HepG2 (cell line): ENCODE measurements around the gene KIF13A. TPM values are rescaled to one million over a fixed set of nuclear protein-coding genes. Genes with fewer than 3 reads are reported as not detected.

Experiments used
- ATAC-seq: fragments of 200-7000 bp; cut with Tn5 transposase; 3 replicates; pipeline ENCODE4 v1.9.1; 2020; ENCODE audit warnings: mild to moderate bottlenecking, moderate library complexity
- BruUV-seq: library from RNA; stranded (reverse); fragments of 400-500 nt; replicated peaks from 2 replicates; lab custom pipeline; 2021; lab: Mats Ljungman, UMichigan
- CTCF ChIA-PET: fragments of 300-600 bp; formaldehyde crosslinking; extraction: SDS; loops from one replicate; lab custom pipeline; 2021; ENCODE audit warnings: low total read pairs, inconsistent platforms, low intra/inter-chr PET ratio; lab: Yijun Ruan, JAX
- POLR2A ChIA-PET: fragments of 350-600 bp; sonication (Branson Sonifier 250); formaldehyde crosslinking; loops from one replicate; lab custom pipeline; 2020; ENCODE audit warnings: antibody characterized with exemption, inconsistent platforms; lab: Yijun Ruan, JAX
- DNase-seq: peaks from one replicate; pipeline ENCODE4 v3.0.0-alpha.2; 2015; ENCODE audit warnings: low spot score
- FAIRE-seq: peaks from 3 replicates; lab custom pipeline; 2011; peaks lifted over from hg19 to GRCh38; lab: Jason Lieb, UNC
- H2AFZ ChIP-seq: one replicate; pipeline ENCODE4 v1.6.1; 2011; ENCODE audit warnings: low read length, inconsistent platforms
- H3K27ac ChIP-seq: fragments of 300-600 bp; 3 replicates; pipeline ENCODE4 v1.8.0; 2011; ENCODE audit warnings: mixed run types, mild to moderate bottlenecking, mixed read lengths, low read length, inconsistent platforms; ENCODE audit not compliant: insufficient read depth; ENCODE audit errors: extremely low read length
- H3K27me3 ChIP-seq, 2 experiments: fragments of 200-600 bp in 1 of 2; 2 replicates in 1 of 2; 3 replicates in 1 of 2; pipeline versions ENCODE4 v1.6.0 to v1.8.0; 2011; ENCODE audit warnings: low read length in 2 of 2, mild to moderate bottlenecking in 2 of 2, moderate library complexity in 2 of 2, inconsistent platforms in 1 of 2; ENCODE audit not compliant: insufficient read depth in 2 of 2, control insufficient read depth in 1 of 2
- H3K36me3 ChIP-seq, 2 experiments: fragments of 200-600 bp in 1 of 2; replicated peaks in 1 of 2; 2 replicates in 1 of 2; 3 replicates in 1 of 2; pipeline versions ENCODE4 v1.5.1 to v1.8.0; 2011; ENCODE audit warnings: low read length in 2 of 2, inconsistent platforms in 1 of 2; ENCODE audit not compliant: insufficient read depth in 2 of 2, control insufficient read depth in 1 of 2
- H3K4me1 ChIP-seq: 2 replicates; pipeline ENCODE4 v1.5.1; 2012; ENCODE audit warnings: low read length, inconsistent platforms; ENCODE audit not compliant: insufficient read depth
- H3K4me2 ChIP-seq: 2 replicates; pipeline ENCODE4 v1.6.0; 2011; ENCODE audit warnings: low read depth, low read length, inconsistent platforms
- H3K4me3 ChIP-seq, 3 experiments: fragments of 200-600 bp in 1 of 3; sonication (generic), shearing (Covaris generic) in 1 of 3; replicated peaks in 1 of 3; 2 replicates each; pipeline ENCODE4 v1.5.1; 2011 to 2016; ENCODE audit warnings: low read length in 3 of 3, inconsistent platforms in 2 of 3, low read depth in 2 of 3, mild to moderate bottlenecking in 2 of 3, control low read depth in 1 of 3, mixed read lengths in 1 of 3; ENCODE audit not compliant: insufficient read depth in 1 of 3
- H3K79me2 ChIP-seq: one replicate; pipeline ENCODE4 v1.6.1; 2011; ENCODE audit warnings: low read length, inconsistent platforms; ENCODE audit not compliant: insufficient read depth
- H3K9ac ChIP-seq: 2 replicates; pipeline ENCODE4 v1.6.0; 2011; ENCODE audit warnings: mild to moderate bottlenecking, low read depth, low read length, inconsistent platforms; ENCODE audit not compliant: insufficient read depth
- H3K9me3 ChIP-seq: 2 replicates; pipeline ENCODE4 v1.5.1; 2012; ENCODE audit warnings: mild to moderate bottlenecking, low read length
- H4K20me1 ChIP-seq: 2 replicates; pipeline ENCODE4 v1.6.0; 2011; ENCODE audit warnings: inconsistent platforms, mild to moderate bottlenecking, low read length, moderate library complexity; ENCODE audit not compliant: insufficient read depth
- BORCS8-MEF2B ChIP-seq: sonication (generic); formaldehyde crosslinking; IDR thresholded peaks from 2 replicates; pipeline ENCODE4 v1.8.0; 2022; ENCODE audit warnings: mild to moderate bottlenecking, missing genetic modification reagents
- FOXK1 ChIP-seq: sonication (generic); formaldehyde crosslinking; IDR thresholded peaks from 2 replicates; pipeline ENCODE4 v1.4.0; 2020; ENCODE audit warnings: low read depth, missing genetic modification reagents, borderline replicate concordance
- GZF1 ChIP-seq: sonication (generic); formaldehyde crosslinking; IDR thresholded peaks from 2 replicates; pipeline ENCODE4 v1.5.1; 2020; ENCODE audit warnings: mild to moderate bottlenecking, missing genetic modification reagents
- KAT8 ChIP-seq: IDR thresholded peaks from 2 replicates; pipeline ENCODE4 v1.6.1; 2016; ENCODE audit warnings: missing genetic modification reagents, missing compliant biosample characterization
- MED13 ChIP-seq: sonication (generic); formaldehyde crosslinking; IDR thresholded peaks from 2 replicates; pipeline ENCODE4 v1.5.0; 2020; ENCODE audit warnings: missing genetic modification reagents
- TBX2 ChIP-seq: sonication (generic); formaldehyde crosslinking; IDR thresholded peaks from 2 replicates; pipeline ENCODE4 v1.5.0; 2020; ENCODE audit warnings: missing genetic modification reagents, mild to moderate bottlenecking, borderline replicate concordance
- ZNF205 ChIP-seq: IDR thresholded peaks from 2 replicates; pipeline ENCODE4 v1.6.1; 2018; ENCODE audit warnings: missing biosample characterization, missing genetic modification reagents
- ZNF33B ChIP-seq: sonication (generic); formaldehyde crosslinking; IDR thresholded peaks from 2 replicates; pipeline ENCODE4 v1.5.1; 2020; ENCODE audit warnings: mild to moderate bottlenecking, missing genetic modification reagents
- ZNF446 ChIP-seq: sonication (generic); formaldehyde crosslinking; IDR thresholded peaks from 2 replicates; pipeline ENCODE4 v1.5.0; 2020; ENCODE audit warnings: mild to moderate bottlenecking, missing genetic modification reagents
- ZNF550 ChIP-seq: sonication (generic); formaldehyde crosslinking; IDR thresholded peaks from 2 replicates; pipeline ENCODE4 v1.4.0; 2020; ENCODE audit warnings: mild to moderate bottlenecking, missing genetic modification reagents, borderline replicate concordance
- ZSCAN30 ChIP-seq: sonication (generic); formaldehyde crosslinking; IDR thresholded peaks from 2 replicates; pipeline ENCODE4 v1.5.0; 2020; ENCODE audit warnings: mild to moderate bottlenecking, missing genetic modification reagents
- WGBS: methylation state at CpG from one replicate; pipeline ENCODE4 v1.1.6; 2017; ENCODE audit warnings: low lambda C conversion rate; 5-methylcytosine and 5-hydroxymethylcytosine counted together
- in situ Hi-C: cut with HindIII; loops from 2 replicates; pipeline ENCODE4 v1.10.0; 2017; ENCODE audit warnings: low pct_unique_long_range_greater_than_20kb; ENCODE audit not compliant: extremely low pct_ligation_motif_present
- intact Hi-C: fragments of 100-400 bp; cut with micrococcal nuclease; formaldehyde crosslinking; loops from one replicate; pipeline ENCODE4 v1.10.0; 2022; ENCODE audit not compliant: unreplicated experiment
- polyA plus RNA-seq, 8 experiments: library from polyadenylated mRNA; depleted of rRNA in 3 of 8; stranded (reverse) in 7 of 8; unstranded in 1 of 8; fragments of >200 nt; fragmentation: Illumina TruSeq in 4 of 8; extraction: Trizol in 4 of 8; gene quantifications; 2 replicates each; pipeline versions ENCODE4 v1.2.1 to v1.2.3, GENCODE V29; 2011 to 2016; ENCODE audit warnings: low read depth in 4 of 8, missing spikeins in 1 of 8, mixed read lengths in 1 of 8; ENCODE audit not compliant: insufficient read depth in 1 of 8
- total RNA-seq, 5 experiments: library from RNA; depleted of rRNA; stranded (reverse); fragments of >200 nt; fragmentation: Illumina TruSeq; extraction: Trizol; gene quantifications; 2 replicates each; pipeline ENCODE4 v1.2.3, GENCODE V29; 2016; ENCODE audit warnings: low read depth in 1 of 5
- TF ChIP-seq, protein P1 (sequence below): sonication (generic); formaldehyde crosslinking; IDR thresholded peaks from 2 replicates; pipeline ENCODE4 v1.4.0; 2020; ENCODE audit warnings: low read depth, missing genetic modification reagents
- TF ChIP-seq, protein P2 (sequence below): sonication (generic); formaldehyde crosslinking; IDR thresholded peaks from 2 replicates; pipeline ENCODE4 v1.5.0; 2020; ENCODE audit warnings: missing genetic modification reagents

The KIF13A gene
- total and polyA plus RNA-seq, 2 of the 13 experiments (the other 11 are each of a cell fraction or from before 2014, with no cell fraction given) = 21.1 to 37.2 TPM

GRCh38 chr6:17847203-17847760, 140.2 kb downstream of the KIF13A start:
- no peak overlapping the region for H3K9ac ChIP-seq
- H3K4me3 ChIP-seq = no peak overlapping the region
- in situ Hi-C loops (no loop called here), intact Hi-C loops (no loop called here)
- H3K4me1 ChIP-seq = no peaks in the 10 kb centered on the region
- no peak for FAIRE-seq
- ATAC-seq = no peak
- H2AFZ ChIP-seq = no peak overlapping the region
- H3K27me3 ChIP-seq = no peaks in the 10 kb centered on the region
- DNase-seq = no peak
- ChIA-PET POLR2A (no interaction called here), CTCF (no interaction called here)
- H3K9me3 ChIP-seq = no peaks in the 10 kb centered on the region
- peaks cover 5 to 35% of the 10 kb centered on the region in 2 experiments for H3K36me3 ChIP-seq
- H3K27ac ChIP-seq = no peak overlapping the region
- no peaks in the 10 kb centered on the region for H4K20me1 ChIP-seq
- no peak overlapping the region for H3K4me2 ChIP-seq
- no peak for TF ChIP-seq BORCS8-MEF2B (CRISPR knock-in tag)
- no peak for TF ChIP-seq ZNF33B
- TF ChIP-seq GZF1 (CRISPR knock-in tag) = no peak
- TF ChIP-seq ZNF550 = no peak
- TF ChIP-seq, protein P1, sequence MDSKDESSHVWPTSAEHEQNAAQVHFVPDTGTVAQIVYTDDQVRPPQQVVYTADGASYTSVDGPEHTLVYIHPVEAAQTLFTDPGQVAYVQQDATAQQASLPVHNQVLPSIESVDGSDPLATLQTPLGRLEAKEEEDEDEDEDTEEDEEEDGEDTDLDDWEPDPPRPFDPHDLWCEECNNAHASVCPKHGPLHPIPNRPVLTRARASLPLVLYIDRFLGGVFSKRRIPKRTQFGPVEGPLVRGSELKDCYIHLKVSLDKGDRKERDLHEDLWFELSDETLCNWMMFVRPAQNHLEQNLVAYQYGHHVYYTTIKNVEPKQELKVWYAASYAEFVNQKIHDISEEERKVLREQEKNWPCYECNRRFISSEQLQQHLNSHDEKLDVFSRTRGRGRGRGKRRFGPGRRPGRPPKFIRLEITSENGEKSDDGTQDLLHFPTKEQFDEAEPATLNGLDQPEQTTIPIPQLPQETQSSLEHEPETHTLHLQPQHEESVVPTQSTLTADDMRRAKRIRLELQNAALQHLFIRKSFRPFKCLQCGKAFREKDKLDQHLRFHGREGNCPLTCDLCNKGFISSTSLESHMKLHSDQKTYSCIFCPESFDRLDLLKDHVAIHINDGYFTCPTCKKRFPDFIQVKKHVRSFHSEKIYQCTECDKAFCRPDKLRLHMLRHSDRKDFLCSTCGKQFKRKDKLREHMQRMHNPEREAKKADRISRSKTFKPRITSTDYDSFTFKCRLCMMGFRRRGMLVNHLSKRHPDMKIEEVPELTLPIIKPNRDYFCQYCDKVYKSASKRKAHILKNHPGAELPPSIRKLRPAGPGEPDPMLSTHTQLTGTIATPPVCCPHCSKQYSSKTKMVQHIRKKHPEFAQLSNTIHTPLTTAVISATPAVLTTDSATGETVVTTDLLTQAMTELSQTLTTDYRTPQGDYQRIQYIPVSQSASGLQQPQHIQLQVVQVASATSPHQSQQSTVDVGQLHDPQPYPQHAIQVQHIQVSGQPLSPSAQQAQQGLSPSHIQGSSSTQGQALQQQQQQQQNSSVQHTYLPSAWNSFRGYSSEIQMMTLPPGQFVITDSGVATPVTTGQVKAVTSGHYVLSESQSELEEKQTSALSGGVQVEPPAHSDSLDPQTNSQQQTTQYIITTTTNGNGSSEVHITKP (CRISPR knock-in tag) = no peak
- TF ChIP-seq MED13 (CRISPR knock-in tag) = no peak
- TF ChIP-seq FOXK1 = no peak
- no peak for TF ChIP-seq ZNF205
- TF ChIP-seq, protein P2, sequence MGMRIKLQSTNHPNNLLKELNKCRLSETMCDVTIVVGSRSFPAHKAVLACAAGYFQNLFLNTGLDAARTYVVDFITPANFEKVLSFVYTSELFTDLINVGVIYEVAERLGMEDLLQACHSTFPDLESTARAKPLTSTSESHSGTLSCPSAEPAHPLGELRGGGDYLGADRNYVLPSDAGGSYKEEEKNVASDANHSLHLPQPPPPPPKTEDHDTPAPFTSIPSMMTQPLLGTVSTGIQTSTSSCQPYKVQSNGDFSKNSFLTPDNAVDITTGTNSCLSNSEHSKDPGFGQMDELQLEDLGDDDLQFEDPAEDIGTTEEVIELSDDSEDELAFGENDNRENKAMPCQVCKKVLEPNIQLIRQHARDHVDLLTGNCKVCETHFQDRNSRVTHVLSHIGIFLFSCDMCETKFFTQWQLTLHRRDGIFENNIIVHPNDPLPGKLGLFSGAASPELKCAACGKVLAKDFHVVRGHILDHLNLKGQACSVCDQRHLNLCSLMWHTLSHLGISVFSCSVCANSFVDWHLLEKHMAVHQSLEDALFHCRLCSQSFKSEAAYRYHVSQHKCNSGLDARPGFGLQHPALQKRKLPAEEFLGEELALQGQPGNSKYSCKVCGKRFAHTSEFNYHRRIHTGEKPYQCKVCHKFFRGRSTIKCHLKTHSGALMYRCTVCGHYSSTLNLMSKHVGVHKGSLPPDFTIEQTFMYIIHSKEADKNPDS = no peak
- TF ChIP-seq KAT8 (CRISPR knock-in tag) = no peak
- no peak for TF ChIP-seq TBX2 (CRISPR knock-in tag)
- TF ChIP-seq ZNF446 (CRISPR knock-in tag) = no peak
- no peak for TF ChIP-seq ZSCAN30 (CRISPR knock-in tag)
- H3K79me2 ChIP-seq = no peaks in the 10 kb centered on the region
- 94% methylated on average over 4 of the region's 4 CpGs for WGBS
- no TSS peak for BruUV-seq
